A549 (cell line): Measurements from ENCODE around the gene FBXL13.

Experiments used
- CEBPB ChIP-seq, 2 experiments: fragments of >200 bp in 1 of 2; sonication (Bioruptor Twin) in 1 of 2; formaldehyde crosslinking in 1 of 2; IDR thresholded peaks; 2 replicates each; pipeline ENCODE4 v1.6.1; 2012 to 2016
- CTCF ChIP-seq: fragments of >200 bp; sonication (Bioruptor Twin); formaldehyde crosslinking; IDR thresholded peaks from 3 replicates; pipeline ENCODE4 v1.5.1; 2016
- EP300 ChIP-seq, 2 experiments: fragments of >200 bp; sonication (Bioruptor Twin); formaldehyde crosslinking; IDR thresholded peaks; 2 replicates in 1 of 2; 3 replicates in 1 of 2; pipeline ENCODE4 v1.6.1; 2016 to 2017
- JUN ChIP-seq, 2 experiments: fragments of >200 bp; sonication (Bioruptor Twin); formaldehyde crosslinking; IDR thresholded peaks; 2 replicates in 1 of 2; 3 replicates in 1 of 2; pipeline ENCODE4 v1.6.1; 2016 to 2017
- KDM5A ChIP-seq: fragments of 200-600 bp; sonication (generic); IDR thresholded peaks from 2 replicates; pipeline ENCODE4 v1.6.1; 2016; ENCODE audit warnings: antibody characterized with exemption, mild to moderate bottlenecking
- PBX3 ChIP-seq: IDR thresholded peaks from 2 replicates; pipeline ENCODE4 v1.6.1; 2012
- POLR2A ChIP-seq: IDR thresholded peaks from 2 replicates; pipeline ENCODE4 v1.6.1; 2012; ENCODE audit warnings: mild to moderate bottlenecking, low read length
- RAD21 ChIP-seq, 2 experiments: fragments of >200 bp in 1 of 2; sonication (Bioruptor Twin) in 1 of 2; formaldehyde crosslinking in 1 of 2; IDR thresholded peaks in 1 of 2; conservative IDR thresholded peaks in 1 of 2; 2 replicates in 1 of 2; 3 replicates in 1 of 2; pipeline ENCODE4 v1.6.1; 2012 to 2018; ENCODE audit warnings: inconsistent platforms in 1 of 2
- SREBF2 ChIP-seq: fragments of 450-650 bp; IDR thresholded peaks from 2 replicates; pipeline ENCODE4 v1.6.1; 2014; ENCODE audit warnings: mild to moderate bottlenecking, moderate library complexity
- USF2 ChIP-seq: fragments of 450-650 bp; IDR thresholded peaks from 2 replicates; pipeline ENCODE4 v1.6.1; 2014; ENCODE audit warnings: antibody characterized with exemption
- ZC3H11A ChIP-seq: fragments of 450-650 bp; IDR thresholded peaks from 2 replicates; pipeline ENCODE4 v1.6.1; 2014; ENCODE audit warnings: antibody characterized with exemption, mild to moderate bottlenecking
- TF ChIP-seq, protein P1 (sequence below): fragments of 200-600 bp; sonication (generic); IDR thresholded peaks from 2 replicates; pipeline ENCODE4 v1.6.1; 2016; ENCODE audit warnings: antibody characterized with exemption, mild to moderate bottlenecking, moderate library complexity
- TF ChIP-seq, protein P2 (sequence below): fragments of 150-350 bp; IDR thresholded peaks from 2 replicates; pipeline ENCODE4 v1.6.1; 2014; ENCODE audit warnings: low read depth, mild to moderate bottlenecking, low read length
- TF ChIP-seq, protein P3 (sequence below): fragments of >200 bp; sonication (Bioruptor Twin); formaldehyde crosslinking; IDR thresholded peaks from 2 replicates; pipeline ENCODE4 v1.6.1; 2016

GRCh38 chr7:103114576-103115008 is 40.0 kb upstream of the FBXL13 start:
- TF ChIP-seq JUN (IDR thresholded peaks at IDR 0.05): no peak
- TF ChIP-seq CTCF: no peak
- TF ChIP-seq, protein P1, sequence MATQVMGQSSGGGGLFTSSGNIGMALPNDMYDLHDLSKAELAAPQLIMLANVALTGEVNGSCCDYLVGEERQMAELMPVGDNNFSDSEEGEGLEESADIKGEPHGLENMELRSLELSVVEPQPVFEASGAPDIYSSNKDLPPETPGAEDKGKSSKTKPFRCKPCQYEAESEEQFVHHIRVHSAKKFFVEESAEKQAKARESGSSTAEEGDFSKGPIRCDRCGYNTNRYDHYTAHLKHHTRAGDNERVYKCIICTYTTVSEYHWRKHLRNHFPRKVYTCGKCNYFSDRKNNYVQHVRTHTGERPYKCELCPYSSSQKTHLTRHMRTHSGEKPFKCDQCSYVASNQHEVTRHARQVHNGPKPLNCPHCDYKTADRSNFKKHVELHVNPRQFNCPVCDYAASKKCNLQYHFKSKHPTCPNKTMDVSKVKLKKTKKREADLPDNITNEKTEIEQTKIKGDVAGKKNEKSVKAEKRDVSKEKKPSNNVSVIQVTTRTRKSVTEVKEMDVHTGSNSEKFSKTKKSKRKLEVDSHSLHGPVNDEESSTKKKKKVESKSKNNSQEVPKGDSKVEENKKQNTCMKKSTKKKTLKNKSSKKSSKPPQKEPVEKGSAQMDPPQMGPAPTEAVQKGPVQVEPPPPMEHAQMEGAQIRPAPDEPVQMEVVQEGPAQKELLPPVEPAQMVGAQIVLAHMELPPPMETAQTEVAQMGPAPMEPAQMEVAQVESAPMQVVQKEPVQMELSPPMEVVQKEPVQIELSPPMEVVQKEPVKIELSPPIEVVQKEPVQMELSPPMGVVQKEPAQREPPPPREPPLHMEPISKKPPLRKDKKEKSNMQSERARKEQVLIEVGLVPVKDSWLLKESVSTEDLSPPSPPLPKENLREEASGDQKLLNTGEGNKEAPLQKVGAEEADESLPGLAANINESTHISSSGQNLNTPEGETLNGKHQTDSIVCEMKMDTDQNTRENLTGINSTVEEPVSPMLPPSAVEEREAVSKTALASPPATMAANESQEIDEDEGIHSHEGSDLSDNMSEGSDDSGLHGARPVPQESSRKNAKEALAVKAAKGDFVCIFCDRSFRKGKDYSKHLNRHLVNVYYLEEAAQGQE: no peak
- TF ChIP-seq, protein P2, sequence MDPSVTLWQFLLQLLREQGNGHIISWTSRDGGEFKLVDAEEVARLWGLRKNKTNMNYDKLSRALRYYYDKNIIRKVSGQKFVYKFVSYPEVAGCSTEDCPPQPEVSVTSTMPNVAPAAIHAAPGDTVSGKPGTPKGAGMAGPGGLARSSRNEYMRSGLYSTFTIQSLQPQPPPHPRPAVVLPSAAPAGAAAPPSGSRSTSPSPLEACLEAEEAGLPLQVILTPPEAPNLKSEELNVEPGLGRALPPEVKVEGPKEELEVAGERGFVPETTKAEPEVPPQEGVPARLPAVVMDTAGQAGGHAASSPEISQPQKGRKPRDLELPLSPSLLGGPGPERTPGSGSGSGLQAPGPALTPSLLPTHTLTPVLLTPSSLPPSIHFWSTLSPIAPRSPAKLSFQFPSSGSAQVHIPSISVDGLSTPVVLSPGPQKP: no peak
- TF ChIP-seq EP300 (IDR thresholded peaks at IDR 0.05): no peak
- TF ChIP-seq SREBF2: no peak
- TF ChIP-seq, protein P3, sequence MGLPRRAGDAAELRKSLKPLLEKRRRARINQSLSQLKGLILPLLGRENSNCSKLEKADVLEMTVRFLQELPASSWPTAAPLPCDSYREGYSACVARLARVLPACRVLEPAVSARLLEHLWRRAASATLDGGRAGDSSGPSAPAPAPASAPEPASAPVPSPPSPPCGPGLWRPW: no peak
- TF ChIP-seq KDM5A: no peak
- no peak for TF ChIP-seq RAD21 (conservative IDR thresholded peaks at IDR 0.05 in 1 of 2, IDR thresholded peaks at IDR 0.05 in 1 of 2)
- TF ChIP-seq USF2: no peak
- TF ChIP-seq ZC3H11A: no peak
- no peak for TF ChIP-seq POLR2A
- TF ChIP-seq PBX3: no peak
- no peak for TF ChIP-seq CEBPB (IDR thresholded peaks at IDR 0.05)
